ENCODE results near the gene AVL9.

The AVL9 gene

DNA sequence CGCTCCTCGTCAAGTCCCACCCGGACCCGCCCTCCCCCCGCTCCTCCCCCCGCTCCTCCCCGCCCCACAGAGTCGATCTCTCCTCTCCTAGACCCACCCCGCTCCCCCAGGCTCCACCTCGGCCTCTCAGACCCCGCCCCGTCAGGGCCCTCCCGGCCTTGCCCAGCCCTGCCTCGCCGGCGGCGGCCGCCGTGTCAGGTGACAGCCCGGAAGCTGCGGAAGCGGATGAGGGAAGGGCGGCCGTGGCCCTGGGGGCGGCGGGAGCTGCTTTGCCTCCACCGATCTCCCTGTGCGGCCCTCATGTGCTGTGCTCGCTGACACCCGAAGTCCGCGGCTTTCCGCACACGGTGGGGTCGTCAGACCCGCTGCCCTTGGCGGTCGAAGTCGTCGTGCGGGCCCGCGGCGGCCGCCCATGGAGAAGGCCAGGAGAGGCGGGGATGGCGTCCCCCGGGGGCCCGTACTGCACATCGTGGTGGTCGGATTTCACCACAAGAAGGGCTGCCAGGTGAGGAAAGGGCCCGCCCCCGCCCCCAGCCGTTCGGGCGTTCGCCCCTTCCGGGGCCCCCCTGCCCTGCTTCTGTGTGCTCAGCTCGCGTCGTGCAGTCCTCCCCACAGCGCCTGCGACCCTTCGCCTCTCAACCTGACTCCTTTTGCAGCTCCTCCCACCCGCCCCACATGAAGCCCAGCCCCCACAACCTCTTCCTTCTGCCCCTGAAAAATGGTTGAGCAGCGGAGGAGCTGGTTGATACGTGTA is at the start of gene AVL9:
Gene AVL9, plus strand, starts transcription at position 192 of the 754 bp plus-strand sequence. Its CDS starts 221 bp downstream, at position 413.
- DNase-seq (ENCODE audit: low read depth) = peak; percentile 68
- H3K4me3 ChIP-seq (ENCODE audit: low read depth, low read length) = peak within 1 kb of the TSS; percentile 83
- TF ChIP-seq, protein P1, sequence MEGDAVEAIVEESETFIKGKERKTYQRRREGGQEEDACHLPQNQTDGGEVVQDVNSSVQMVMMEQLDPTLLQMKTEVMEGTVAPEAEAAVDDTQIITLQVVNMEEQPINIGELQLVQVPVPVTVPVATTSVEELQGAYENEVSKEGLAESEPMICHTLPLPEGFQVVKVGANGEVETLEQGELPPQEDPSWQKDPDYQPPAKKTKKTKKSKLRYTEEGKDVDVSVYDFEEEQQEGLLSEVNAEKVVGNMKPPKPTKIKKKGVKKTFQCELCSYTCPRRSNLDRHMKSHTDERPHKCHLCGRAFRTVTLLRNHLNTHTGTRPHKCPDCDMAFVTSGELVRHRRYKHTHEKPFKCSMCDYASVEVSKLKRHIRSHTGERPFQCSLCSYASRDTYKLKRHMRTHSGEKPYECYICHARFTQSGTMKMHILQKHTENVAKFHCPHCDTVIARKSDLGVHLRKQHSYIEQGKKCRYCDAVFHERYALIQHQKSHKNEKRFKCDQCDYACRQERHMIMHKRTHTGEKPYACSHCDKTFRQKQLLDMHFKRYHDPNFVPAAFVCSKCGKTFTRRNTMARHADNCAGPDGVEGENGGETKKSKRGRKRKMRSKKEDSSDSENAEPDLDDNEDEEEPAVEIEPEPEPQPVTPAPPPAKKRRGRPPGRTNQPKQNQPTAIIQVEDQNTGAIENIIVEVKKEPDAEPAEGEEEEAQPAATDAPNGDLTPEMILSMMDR (IDR thresholded peaks at IDR 0.05; ENCODE audit: control insufficient read depth, extremely low read depth, insufficient read depth) = no peak

DNA sequence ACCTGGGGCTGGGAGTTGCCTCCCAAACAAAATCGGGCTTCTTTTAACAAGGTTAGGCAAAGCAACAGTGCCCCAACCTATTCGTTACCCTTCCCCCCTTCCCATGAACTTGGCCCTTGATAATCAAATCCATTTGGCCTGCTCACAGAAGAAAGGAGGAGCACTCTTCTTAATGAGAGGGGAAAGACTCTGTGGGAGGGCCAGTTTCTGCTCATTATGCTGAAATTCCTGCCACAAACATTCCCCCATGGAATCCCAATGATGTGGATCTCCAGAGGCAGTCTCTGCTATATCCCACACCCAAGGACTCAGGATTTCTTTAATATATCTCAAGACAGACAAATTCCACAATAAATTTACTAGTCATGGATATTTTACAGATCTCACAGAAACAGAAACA is 48.1 kb upstream of the AVL9 start:
- TF ChIP-seq, protein P1 (IDR thresholded peaks at IDR 0.05; ENCODE audit: control insufficient read depth, extremely low read depth, insufficient read depth) = no peak
- no peak overlapping the region for H3K4me3 ChIP-seq (ENCODE audit: low read depth, low read length)
- no peak for DNase-seq (ENCODE audit: low read depth)

DNA sequence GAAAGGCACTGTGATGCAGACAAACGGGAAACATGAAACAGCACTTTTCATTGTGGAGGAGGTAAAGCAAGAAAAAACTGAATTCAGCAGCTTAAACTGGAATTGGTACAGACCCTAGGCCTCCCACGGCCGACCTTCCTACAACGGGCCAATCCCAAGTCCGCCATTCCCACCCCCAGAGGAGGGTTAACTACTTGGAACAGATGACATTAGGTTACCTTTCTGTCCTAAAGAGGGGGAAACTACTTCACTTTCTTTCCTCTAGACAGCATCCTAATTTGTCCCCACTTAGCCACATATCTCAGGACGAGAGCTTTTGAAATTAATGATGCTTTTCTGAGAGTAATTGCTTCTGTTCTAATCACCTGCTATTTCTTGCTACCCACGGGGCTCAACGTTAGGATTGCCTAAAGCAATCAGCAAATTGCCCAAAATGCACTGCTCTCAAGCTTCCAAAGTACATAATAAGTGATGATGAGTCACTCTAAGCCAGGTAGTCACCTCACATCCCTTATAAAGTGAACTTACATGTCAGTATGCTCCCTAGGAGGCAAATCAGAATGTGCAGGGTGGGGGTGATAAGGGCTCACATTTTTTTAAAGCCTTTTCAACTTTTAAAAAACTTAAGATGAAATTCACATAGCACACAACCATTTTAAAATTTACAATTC is 41.8 kb upstream of the AVL9 start:
- TF ChIP-seq, protein P1 (IDR thresholded peaks at IDR 0.05; ENCODE audit: control insufficient read depth, extremely low read depth, insufficient read depth) = no peak
- H3K4me3 ChIP-seq (ENCODE audit: low read depth, low read length) = no peak overlapping the region
- DNase-seq (ENCODE audit: low read depth) = no peak

DNA sequence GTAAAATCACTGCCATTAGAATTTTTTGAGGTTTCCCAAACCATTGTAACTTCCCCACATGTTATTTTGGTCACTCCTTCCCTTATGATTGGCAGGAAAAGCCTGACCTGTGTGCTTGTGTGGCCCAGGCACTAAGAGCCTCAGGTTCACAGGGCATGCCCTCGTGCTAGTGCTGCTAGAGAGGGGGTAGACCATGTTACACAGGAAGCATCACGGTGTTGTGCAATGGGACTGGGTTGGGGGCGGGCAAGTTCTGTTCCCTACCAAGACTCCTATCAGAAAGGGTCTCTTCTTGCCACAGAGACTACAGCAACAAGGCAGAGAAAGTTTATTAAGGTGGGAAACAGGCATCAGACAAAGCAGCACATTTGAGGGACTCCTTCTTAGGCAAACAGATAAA is 37.3 kb upstream of the AVL9 start:
- no peak for DNase-seq (ENCODE audit: low read depth)
- TF ChIP-seq, protein P1 (IDR thresholded peaks at IDR 0.05; ENCODE audit: control insufficient read depth, extremely low read depth, insufficient read depth) = no peak
- no peak overlapping the region for H3K4me3 ChIP-seq (ENCODE audit: low read depth, low read length)

- no peak overlapping the region for H3K4me3 ChIP-seq (ENCODE audit: low read depth, low read length)
- TF ChIP-seq, protein P1 (IDR thresholded peaks at IDR 0.05; ENCODE audit: control insufficient read depth, extremely low read depth, insufficient read depth) = no peak
- no peak for DNase-seq (ENCODE audit: low read depth)
Observed at GRCh38 chr7:32459788-32460187, 35.5 kb upstream of the AVL9 start.

DNA sequence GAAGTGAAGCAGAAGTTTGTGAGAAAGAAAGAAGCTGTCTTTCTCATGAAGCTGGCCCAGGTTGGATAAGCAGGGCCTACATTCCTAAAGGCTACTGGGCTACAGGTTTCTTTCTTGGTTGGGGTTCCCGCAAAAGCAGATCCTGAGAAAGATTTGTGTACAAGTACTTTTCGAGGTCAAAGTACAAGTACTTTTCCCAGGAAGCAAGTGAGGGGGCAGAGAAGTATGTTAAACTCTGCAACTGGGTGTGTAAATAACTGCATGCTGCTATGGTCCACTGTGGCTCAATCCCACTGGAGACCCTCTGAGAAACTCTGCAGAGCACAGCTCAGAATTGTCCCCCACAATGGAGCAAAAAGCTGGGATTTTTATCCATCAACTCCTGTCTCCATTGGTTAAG is 33.8 kb upstream of the AVL9 start:
- TF ChIP-seq, protein P1 (IDR thresholded peaks at IDR 0.05; ENCODE audit: control insufficient read depth, extremely low read depth, insufficient read depth) = no peak
- no peak overlapping the region for H3K4me3 ChIP-seq (ENCODE audit: low read depth, low read length)
- no peak for DNase-seq (ENCODE audit: low read depth)

Measured in LNCaP clone FGC (cell line).